Stimulated activated CD8-positive, alpha-beta memory T cell treated with anti-CD3 and anti-CD28 coated beads, Interleukin-7, amount 100 ng/mL, for 48 hours (primary cell): ENCODE results near the gene HTRA2.
"Not testable (repeated sequence)": the region's sequence is repeated elsewhere in the genome, so short reads cannot be mapped to it uniquely, and the experiment has no call there.

Experiments used
- DNase-seq, 2 donors: peaks; one replicate each; pipeline ENCODE4 v3.0.0-alpha.2; 2020; ENCODE audit warnings: low read depth in 1 of 2; ENCODE audit errors: extremely low read depth in 1 of 2

Gene HTRA2

GRCh38 chr2:74556831-74557370, 27.2 kb downstream of the HTRA2 start:
- DNase-seq = no peak

- no peak for DNase-seq
Observed at GRCh38 chr2:74558284-74559230, 28.8 kb downstream of the HTRA2 start.

- no peak for DNase-seq
Observed at GRCh38 chr2:74559912-74560311, 30.2 kb downstream of the HTRA2 start.

GRCh38 chr2:74560591-74560990, 30.9 kb downstream of the HTRA2 start:
- DNase-seq = no peak

GRCh38 chr2:74561022-74561421, 31.3 kb downstream of the HTRA2 start:
- DNase-seq = not testable (repeated sequence)

GRCh38 chr2:74562126-74562775, 32.5 kb downstream of the HTRA2 start:
- no peak for DNase-seq

GRCh38 chr2:74564222-74564621, 34.5 kb downstream of the HTRA2 start:
- DNase-seq = no peak

- DNase-seq = no peak
Observed at GRCh38 chr2:74566076-74566753, 36.5 kb downstream of the HTRA2 start.

GRCh38 chr2:74566754-74567085, 37.0 kb downstream of the HTRA2 start:
- no peak for DNase-seq

- DNase-seq = no peak
Observed at GRCh38 chr2:74567881-74568280, 38.1 kb downstream of the HTRA2 start.

- DNase-seq = no peak
Observed at GRCh38 chr2:74569686-74570085, 40.0 kb downstream of the HTRA2 start.

GRCh38 chr2:74571058-74571457, 41.3 kb downstream of the HTRA2 start:
- no peak for DNase-seq

- DNase-seq = no peak
Observed at GRCh38 chr2:74572178-74572925, 42.6 kb downstream of the HTRA2 start.

GRCh38 chr2:74573747-74574562, 44.2 kb downstream of the HTRA2 start:
- no peak for DNase-seq

GRCh38 chr2:74575320-74575719, 45.6 kb downstream of the HTRA2 start:
- DNase-seq = no peak

GRCh38 chr2:74576211-74576862, 46.6 kb downstream of the HTRA2 start:
- DNase-seq = no peak

GRCh38 chr2:74576863-74577229, 47.1 kb downstream of the HTRA2 start:
- DNase-seq = no peak

GRCh38 chr2:74577448-74577847, 47.7 kb downstream of the HTRA2 start:
- DNase-seq = no peak

GRCh38 chr2:74578408-74578807, 48.7 kb downstream of the HTRA2 start:
- DNase-seq = no peak
